Peyer's patch (tissue), 4 donors: ENCODE data around the gene GTF3A. TPM values are rescaled to one million over a fixed set of nuclear protein-coding genes. Genes with fewer than 3 reads are reported as not detected.
A peak's percentile ranks its signal among the peaks of the same experiment; 100 is the strongest.

Experiments used
- DNase-seq, 3 donors: peaks; one replicate each; pipeline ENCODE4 v3.0.0-alpha.2; 2017 to 2019
- H3K27ac ChIP-seq, 4 donors: fragments of 200-600 bp; sonication (generic); one replicate each; pipeline ENCODE4 v1.5.1; 2016 to 2019
- H3K27me3 ChIP-seq, 2 donors: fragments of 200-600 bp; sonication (generic); one replicate each; pipeline ENCODE4 v1.5.1; 2019
- H3K36me3 ChIP-seq, 3 donors: fragments of 200-600 bp; sonication (generic); one replicate each; pipeline ENCODE4 v1.5.1; 2016 to 2019
- H3K4me1 ChIP-seq, 4 donors: fragments of 200-600 bp; sonication (generic); one replicate each; pipeline ENCODE4 v1.5.1; 2016 to 2019
- H3K4me3 ChIP-seq, 4 donors: fragments of 200-600 bp; sonication (generic); 1 replicate in 3 of 4; 2 replicates in 1 of 4; pipeline ENCODE4 v1.5.1; 2016 to 2019; ENCODE audit warnings: mild to moderate bottlenecking in 1 of 4
- H3K9me3 ChIP-seq, 4 donors: fragments of 200-600 bp; sonication (generic); one replicate each; pipeline ENCODE4 v1.5.1; 2016 to 2019; ENCODE audit warnings: mild to moderate bottlenecking in 1 of 4
- CTCF ChIP-seq, 6 experiments: fragments of 450-650 bp in 4 of 6; fragments of 200-600 bp in 2 of 6; sonication (generic) in 1 of 6; IDR thresholded peaks; one replicate each; pipeline ENCODE4 v1.5.1; 2017 to 2019; ENCODE audit warnings: antibody characterized with exemption in 6 of 6, mild to moderate bottlenecking in 3 of 6, moderate library complexity in 1 of 6
- POLR2A ChIP-seq, 2 donors: fragments of 450-650 bp; IDR thresholded peaks; one replicate each; pipeline ENCODE4 v1.5.1; 2017; ENCODE audit warnings: antibody characterized with exemption in 2 of 2, mild to moderate bottlenecking in 2 of 2, moderate library complexity in 2 of 2
- total RNA-seq, 4 donors: library from RNA; depleted of rRNA; stranded (reverse); fragments of >200 nt; gene quantifications; one replicate each; pipeline ENCODE4 v1.1.0, GENCODE V29; 2016

Gene GTF3A
- total RNA-seq, 4 donors from 2014 or later, result 29.2 to 179 (median 49.3) TPM

GRCh38 chr13:27442797-27443196 is 18.4 kb downstream of the GTF3A start:
- H3K27ac ChIP-seq, result peak overlapping the region; percentile 18 to 89 (median 53)
- H3K9me3 ChIP-seq, result no peaks in the 10 kb centered on the region
- H3K27me3 ChIP-seq, result no peaks in the 10 kb centered on the region
- H3K36me3 ChIP-seq, result peaks cover 0 to 15% (median 0%) of the 10 kb centered on the region in 3 donors
- DNase-seq, result peak in 2 of 3 donors; percentile 63 to 64
- peak overlapping the region in 1 of 4 donors; percentile 31 for H3K4me3 ChIP-seq
- H3K4me1 ChIP-seq, result peaks cover 0 to 20% (median 8%) of the 10 kb centered on the region in 4 donors
- TF ChIP-seq POLR2A (IDR thresholded peaks at IDR 0.05) (no peak), CTCF (IDR thresholded peaks at IDR 0.05) (no peak)

GRCh38 chr13:27446986-27447583 is 22.7 kb downstream of the GTF3A start:
- no peak overlapping the region for H3K4me3 ChIP-seq
- H3K4me1 ChIP-seq, result peaks cover 0 to 22% (median 12%) of the 10 kb centered on the region in 4 donors
- H3K36me3 ChIP-seq, result no peaks in the 10 kb centered on the region
- H3K27me3 ChIP-seq, result no peaks in the 10 kb centered on the region
- no peaks in the 10 kb centered on the region for H3K9me3 ChIP-seq
- no peak for TF ChIP-seq POLR2A (IDR thresholded peaks at IDR 0.05)
- TF ChIP-seq CTCF (IDR thresholded peaks at IDR 0.05), result no peak
- DNase-seq, result peak in 2 of 3 donors; percentile 67 to 78
- H3K27ac ChIP-seq, result peak overlapping the region in 3 of 4 donors; percentile 42 to 98 (median 96)

GRCh38 chr13:27448308-27448707 is 23.9 kb downstream of the GTF3A start:
- Histone ChIP-seq H3K36me3 (no peaks in the 10 kb centered on the region), H3K4me1 (peaks cover 0 to 19% (median 8%) of the 10 kb centered on the region in 4 donors), H3K27me3 (no peaks in the 10 kb centered on the region), H3K9me3 (no peaks in the 10 kb centered on the region), H3K4me3 (peak overlapping the region in 2 of 4 donors; percentile 15 to 67), H3K27ac (peak overlapping the region in 2 of 4 donors; percentile 96 to 98)
- TF ChIP-seq CTCF (IDR thresholded peaks at IDR 0.05) (no peak), POLR2A (IDR thresholded peaks at IDR 0.05) (no peak)
- no peak for DNase-seq

- Histone ChIP-seq H3K27me3 (no peaks in the 10 kb centered on the region), H3K27ac (peak overlapping the region; percentile 96 to 99 (median 98)), H3K4me1 (peaks cover 0 to 19% (median 8%) of the 10 kb centered on the region in 4 donors), H3K36me3 (no peaks in the 10 kb centered on the region), H3K9me3 (no peaks in the 10 kb centered on the region), H3K4me3 (peak overlapping the region; percentile 63 to 82 (median 73))
- no peak for TF ChIP-seq POLR2A (IDR thresholded peaks at IDR 0.05)
- no peak for TF ChIP-seq CTCF (IDR thresholded peaks at IDR 0.05)
- no peak for DNase-seq
These were observed 24.7 kb downstream of the GTF3A start for GRCh38 chr13:27449081-27449603.

GRCh38 chr13:27449936-27450828 is 25.8 kb downstream of the GTF3A start, which contains the start of gene MTIF3:
TSS of gene MTIF3 (minus strand) at chr13:27450564. CDS start at chr13:27440448, 10,116 bp downstream.
- DNase-seq, result peak; percentile 95 to 99 (median 98)
- H3K36me3 ChIP-seq, result no peaks in the 10 kb centered on the region
- H3K4me3 ChIP-seq, result peak within 1 kb of the TSS; percentile 63 to 82 (median 73)
- no peaks in the 10 kb centered on the region for H3K27me3 ChIP-seq
- TF ChIP-seq CTCF (IDR thresholded peaks at IDR 0.05), result peak in 3 of 6 experiments; percentile 2 to 21 (median 13)
- TF ChIP-seq POLR2A (IDR thresholded peaks at IDR 0.05), result peak; percentile 85 to 90
- peak within 1 kb of the TSS; percentile 96 to 99 (median 98) for H3K27ac ChIP-seq
- peaks cover 0 to 19% (median 8%) of the 10 kb centered on the region in 4 donors for H3K4me1 ChIP-seq
- H3K9me3 ChIP-seq, result no peaks in the 10 kb centered on the region
